Neural progenitor cell (in vitro differentiated cells): ENCODE data around the gene TSTD2.

ENCODE experiments used
- CTCF ChIP-seq: fragments of 200-600 bp; sonication (generic); IDR thresholded peaks from 2 replicates; pipeline ENCODE4 v1.5.1; 2017; ENCODE audit warnings: antibody characterized with exemption, mild to moderate bottlenecking
- EZH2 ChIP-seq: fragments of 200-600 bp; sonication (generic); IDR thresholded peaks from 2 replicates; pipeline ENCODE4 v1.6.1; 2017; ENCODE audit warnings: antibody characterized with exemption, mild to moderate bottlenecking, moderate library complexity

GRCh38 chr9:97567182-97567893 is 65.8 kb downstream of the TSTD2 start:
- TF ChIP-seq CTCF (no peak), EZH2 (no peak)
